Suprapubic skin (tissue), 4 donors: ENCODE measurements around the gene VSIR. TPM values are rescaled to one million over a fixed set of nuclear protein-coding genes. Genes with fewer than 3 reads are reported as not detected.

Source experiments
- DNase-seq, 2 donors: peaks; one replicate each; pipeline ENCODE4 v3.0.0-alpha.2; 2019; ENCODE audit warnings: low spot score in 2 of 2
- H3K27ac ChIP-seq: fragments of 200-600 bp; sonication (generic); one replicate; pipeline ENCODE4 v1.5.1; 2019
- H3K27me3 ChIP-seq: fragments of 200-600 bp; sonication (generic); one replicate; pipeline ENCODE4 v1.5.1; 2019
- H3K36me3 ChIP-seq: fragments of 200-600 bp; sonication (generic); one replicate; pipeline ENCODE4 v1.5.1; 2019
- H3K4me1 ChIP-seq: fragments of 200-600 bp; sonication (generic); one replicate; pipeline ENCODE4 v1.5.1; 2019
- H3K4me3 ChIP-seq: fragments of 200-600 bp; sonication (generic); one replicate; pipeline ENCODE4 v1.5.1; 2019; ENCODE audit warnings: mild to moderate bottlenecking
- H3K9me3 ChIP-seq: fragments of 200-600 bp; sonication (generic); one replicate; pipeline ENCODE4 v1.5.1; 2019
- EP300 ChIP-seq: sonication (generic); formaldehyde crosslinking; IDR thresholded peaks from one replicate; pipeline ENCODE4 v1.6.1; 2017; ENCODE audit warnings: antibody characterized with exemption
- POLR2A ChIP-seq, 2 donors: fragments of 450-650 bp; IDR thresholded peaks; one replicate each; pipeline ENCODE4 v1.6.1; 2017; ENCODE audit warnings: antibody characterized with exemption in 2 of 2, mild to moderate bottlenecking in 2 of 2, moderate library complexity in 2 of 2
- POLR2AphosphoS5 ChIP-seq, 3 donors: sonication (generic); formaldehyde crosslinking; IDR thresholded peaks; one replicate each; pipeline ENCODE4 v1.6.1; 2017; ENCODE audit warnings: antibody characterized with exemption in 3 of 3
- WGBS: methylation state at CpG from one replicate; pipeline ENCODE4 v1.1.5; 2018; 5-methylcytosine and 5-hydroxymethylcytosine counted together
- total RNA-seq, 4 donors: library from RNA; depleted of rRNA; stranded (reverse); fragments of >200 nt; gene quantifications; one replicate each; pipeline ENCODE4 v1.1.0, GENCODE V29; 2016
- TF ChIP-seq, protein P1 (sequence below), 2 donors: fragments of 200-600 bp in 1 of 2; fragments of 450-650 bp in 1 of 2; sonication (generic) in 1 of 2; IDR thresholded peaks; one replicate each; pipeline ENCODE4 v1.5.1; 2016 to 2019; ENCODE audit warnings: antibody characterized with exemption in 2 of 2, mild to moderate bottlenecking in 1 of 2, moderate library complexity in 1 of 2

Gene VSIR
- total RNA-seq, 4 donors from 2014 or later: 16.3 to 50.7 (median 33.6) TPM

DNA sequence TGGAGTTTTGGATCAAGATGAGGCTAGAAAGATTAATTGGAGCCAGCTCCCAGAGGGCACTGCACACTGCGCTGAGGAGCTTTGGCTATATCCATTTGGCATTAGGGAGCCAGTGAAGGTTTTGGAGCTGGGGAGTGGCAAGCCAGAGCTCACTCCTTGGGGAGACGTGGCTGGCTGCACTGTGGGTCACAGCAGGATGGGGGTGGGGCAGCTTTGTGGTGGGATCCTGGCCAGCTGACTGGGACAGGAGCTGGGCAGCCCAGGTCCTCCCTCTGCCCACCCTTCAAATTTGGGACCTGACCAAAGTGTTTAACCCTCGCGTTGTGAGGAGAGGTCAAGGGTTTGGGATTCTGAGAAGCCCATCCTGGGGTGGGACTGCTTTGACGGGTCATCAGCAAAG is 58.7 kb downstream of the VSIR start:
- Histone ChIP-seq H3K4me1 (peaks cover 70% of the 10 kb centered on the region), H3K36me3 (no peaks in the 10 kb centered on the region), H3K4me3 (no peak overlapping the region), H3K27ac (peak overlapping the region; percentile 94), H3K9me3 (no peaks in the 10 kb centered on the region), H3K27me3 (no peaks in the 10 kb centered on the region)
- peak in 1 of 2 donors; percentile 70 for DNase-seq
- TF ChIP-seq, protein P1, sequence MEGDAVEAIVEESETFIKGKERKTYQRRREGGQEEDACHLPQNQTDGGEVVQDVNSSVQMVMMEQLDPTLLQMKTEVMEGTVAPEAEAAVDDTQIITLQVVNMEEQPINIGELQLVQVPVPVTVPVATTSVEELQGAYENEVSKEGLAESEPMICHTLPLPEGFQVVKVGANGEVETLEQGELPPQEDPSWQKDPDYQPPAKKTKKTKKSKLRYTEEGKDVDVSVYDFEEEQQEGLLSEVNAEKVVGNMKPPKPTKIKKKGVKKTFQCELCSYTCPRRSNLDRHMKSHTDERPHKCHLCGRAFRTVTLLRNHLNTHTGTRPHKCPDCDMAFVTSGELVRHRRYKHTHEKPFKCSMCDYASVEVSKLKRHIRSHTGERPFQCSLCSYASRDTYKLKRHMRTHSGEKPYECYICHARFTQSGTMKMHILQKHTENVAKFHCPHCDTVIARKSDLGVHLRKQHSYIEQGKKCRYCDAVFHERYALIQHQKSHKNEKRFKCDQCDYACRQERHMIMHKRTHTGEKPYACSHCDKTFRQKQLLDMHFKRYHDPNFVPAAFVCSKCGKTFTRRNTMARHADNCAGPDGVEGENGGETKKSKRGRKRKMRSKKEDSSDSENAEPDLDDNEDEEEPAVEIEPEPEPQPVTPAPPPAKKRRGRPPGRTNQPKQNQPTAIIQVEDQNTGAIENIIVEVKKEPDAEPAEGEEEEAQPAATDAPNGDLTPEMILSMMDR (IDR thresholded peaks at IDR 0.05): no peak
- TF ChIP-seq POLR2A (IDR thresholded peaks at IDR 0.05): no peak
- TF ChIP-seq EP300: no peak
- 64% methylated on average over 5 of the region's 5 CpGs for WGBS

DNA sequence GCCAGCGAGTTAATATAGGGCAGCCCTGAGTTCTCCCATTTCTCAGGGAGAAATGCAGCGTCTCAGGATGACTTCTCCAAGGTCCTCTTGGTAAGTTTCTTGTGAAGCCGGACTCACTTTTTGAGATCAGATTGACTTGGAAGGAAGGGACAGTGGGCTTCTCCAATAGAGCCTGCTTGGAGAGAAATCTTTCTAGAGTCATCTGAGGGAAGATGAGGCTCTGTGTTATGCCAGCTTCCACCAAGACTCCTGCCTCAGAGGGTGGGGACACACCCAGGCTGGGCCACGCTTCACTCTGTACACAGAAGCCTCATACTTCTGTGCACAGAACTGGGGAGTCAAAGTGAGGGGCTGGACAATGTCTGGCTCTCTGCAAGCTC is 59.3 kb downstream of the VSIR start:
- peak in 1 of 2 donors; percentile 65 for DNase-seq
- Histone ChIP-seq H3K36me3 (no peaks in the 10 kb centered on the region), H3K4me1 (peaks cover 64% of the 10 kb centered on the region), H3K27me3 (no peaks in the 10 kb centered on the region), H3K27ac (peak overlapping the region; percentile 94), H3K4me3 (no peak overlapping the region), H3K9me3 (no peaks in the 10 kb centered on the region)
- TF ChIP-seq, protein P1 (IDR thresholded peaks at IDR 0.05): no peak
- TF ChIP-seq POLR2A (IDR thresholded peaks at IDR 0.05): no peak
- 26% methylated on average over 4 of the region's 4 CpGs for WGBS

DNA sequence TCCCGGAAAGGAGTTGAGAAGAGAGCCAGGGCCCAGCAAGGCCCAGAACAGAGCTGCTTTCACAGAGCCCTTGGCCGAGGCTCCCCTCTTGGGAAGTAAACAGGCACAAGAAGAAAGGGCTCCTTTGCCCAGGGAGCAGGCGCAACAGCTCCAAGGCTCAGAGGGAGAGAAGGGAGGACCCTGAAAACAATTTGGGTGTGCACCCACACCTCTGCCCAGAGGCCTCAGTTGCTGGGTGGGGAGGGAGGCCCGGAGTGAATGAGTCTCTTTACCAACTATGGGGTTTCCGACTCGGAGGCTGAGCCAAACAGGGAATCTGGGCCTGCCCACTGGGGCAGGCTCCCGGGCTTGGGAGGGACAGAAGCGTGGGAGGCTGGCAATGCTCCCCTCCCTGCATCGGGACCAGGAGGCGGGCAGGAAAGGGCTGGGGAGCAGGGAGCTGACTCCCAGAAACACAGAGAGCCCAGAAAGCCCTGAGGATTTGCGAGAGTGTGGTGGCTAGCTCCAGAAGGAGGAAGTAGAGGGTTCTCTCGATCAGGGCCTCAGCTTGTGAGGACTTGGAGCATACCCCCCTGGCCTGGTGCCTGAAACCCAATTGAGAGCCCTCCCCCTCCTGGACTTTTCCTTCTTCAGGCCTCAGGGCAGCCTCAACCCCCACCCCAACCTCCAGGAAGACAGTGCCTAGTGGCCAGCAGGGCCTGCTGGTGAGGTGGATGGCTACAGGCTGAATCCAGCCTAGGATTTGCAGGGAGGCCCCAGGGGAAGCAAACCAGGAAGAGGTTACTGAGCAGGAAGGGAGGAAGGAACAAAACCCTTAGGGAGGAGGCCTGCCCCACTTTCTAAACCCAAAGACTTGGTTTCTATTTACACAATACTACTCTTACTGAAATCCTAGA is 59.9 kb downstream of the VSIR start:
- TF ChIP-seq EP300: no peak
- TF ChIP-seq, protein P1 (IDR thresholded peaks at IDR 0.05): peak in 1 of 2 donors; percentile 1
- no peak for TF ChIP-seq POLR2AphosphoS5 (IDR thresholded peaks at IDR 0.05)
- H3K27ac ChIP-seq: peak overlapping the region; percentile 94
- DNase-seq: peak; percentile 94 to 95
- peaks cover 59% of the 10 kb centered on the region for H3K4me1 ChIP-seq
- no peaks in the 10 kb centered on the region for H3K36me3 ChIP-seq
- H3K27me3 ChIP-seq: no peaks in the 10 kb centered on the region
- no peak overlapping the region for H3K4me3 ChIP-seq
- 1% methylated on average over 12 of the region's 12 CpGs for WGBS
- no peaks in the 10 kb centered on the region for H3K9me3 ChIP-seq

DNA sequence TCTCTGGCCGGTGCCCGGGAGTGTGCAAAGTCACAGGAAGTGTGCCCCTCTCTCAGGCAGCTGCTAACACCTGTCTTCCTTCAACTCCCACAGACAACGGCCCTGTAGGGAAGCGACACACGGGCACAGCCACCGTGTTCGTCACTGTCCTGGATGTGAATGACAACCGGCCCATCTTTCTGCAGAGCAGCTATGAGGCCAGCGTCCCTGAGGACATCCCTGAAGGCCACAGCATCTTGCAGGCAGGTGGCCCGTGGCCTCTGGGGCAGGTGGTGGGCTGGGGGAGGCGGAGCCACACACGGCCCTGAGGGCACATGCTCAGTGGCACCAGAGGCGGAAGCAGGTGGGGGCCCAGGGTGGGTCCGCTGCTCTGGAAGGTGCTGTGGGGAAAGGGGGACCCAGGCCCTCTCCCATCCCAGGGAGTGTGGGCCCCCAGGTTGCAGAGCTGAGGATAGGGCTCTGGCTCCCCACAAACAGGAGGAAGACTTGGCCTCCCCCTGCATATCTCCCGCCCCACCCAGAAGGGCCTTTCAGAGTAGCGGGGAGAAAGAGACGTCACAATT is 60.7 kb downstream of the VSIR start:
- Histone ChIP-seq H3K27me3 (no peaks in the 10 kb centered on the region), H3K27ac (peak overlapping the region; percentile 94), H3K4me3 (no peak overlapping the region), H3K9me3 (no peaks in the 10 kb centered on the region), H3K36me3 (no peaks in the 10 kb centered on the region), H3K4me1 (peaks cover 57% of the 10 kb centered on the region)
- TF ChIP-seq EP300: no peak
- TF ChIP-seq, protein P1 (IDR thresholded peaks at IDR 0.05): no peak
- no peak for TF ChIP-seq POLR2AphosphoS5 (IDR thresholded peaks at IDR 0.05)
- no peak for TF ChIP-seq POLR2A (IDR thresholded peaks at IDR 0.05)
- no peak for DNase-seq
- 63% methylated on average over 16 of the region's 17 CpGs for WGBS

DNA sequence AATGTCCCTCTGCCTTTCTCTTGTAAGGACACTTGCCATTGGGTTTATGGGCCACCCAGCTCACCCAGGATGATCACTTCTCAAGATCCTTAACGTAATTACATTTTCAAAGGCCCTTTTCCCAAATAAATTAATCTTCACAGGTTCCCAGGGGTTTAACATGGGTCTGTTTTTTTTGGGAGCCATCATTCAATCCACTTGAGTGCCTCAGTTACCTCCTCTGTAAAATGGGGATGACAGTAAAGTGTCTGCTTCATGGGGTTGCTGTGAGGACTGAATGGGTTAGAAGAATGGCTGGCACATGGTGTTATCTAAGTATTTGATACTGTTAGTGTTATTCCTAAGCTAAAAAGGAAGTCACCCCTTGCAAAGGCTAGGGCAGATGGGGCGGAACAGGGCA is 61.1 kb downstream of the VSIR start:
- Histone ChIP-seq H3K36me3 (no peaks in the 10 kb centered on the region), H3K27ac (peak overlapping the region; percentile 94), H3K9me3 (no peaks in the 10 kb centered on the region), H3K4me1 (peaks cover 54% of the 10 kb centered on the region), H3K27me3 (no peaks in the 10 kb centered on the region), H3K4me3 (no peak overlapping the region)
- WGBS: 93% methylated on average over 2 of the region's 2 CpGs
- TF ChIP-seq EP300: no peak
- TF ChIP-seq, protein P1 (IDR thresholded peaks at IDR 0.05): no peak
- no peak for TF ChIP-seq POLR2A (IDR thresholded peaks at IDR 0.05)
- TF ChIP-seq POLR2AphosphoS5 (IDR thresholded peaks at IDR 0.05): no peak
- DNase-seq: no peak
